Naive thymus-derived CD4-positive, alpha-beta T cell (primary cell): ENCODE results near the gene EEF1AKMT4. TPM values are rescaled to one million over a fixed set of nuclear protein-coding genes. Genes with fewer than 3 reads are reported as not detected.

Source experiments
- ATAC-seq: fragments of 150-1000 bp; cut with Tn5 transposase; 2 replicates; pipeline ENCODE4 v1.10.0; 2021; ENCODE audit warnings: mild to moderate bottlenecking, moderate library complexity
- CTCF ChIA-PET: fragments of 350-600 bp; sonication (Branson Sonifier 250); formaldehyde crosslinking; loops from one replicate; lab custom pipeline; 2021; ENCODE audit warnings: antibody characterized with exemption; lab: Charles Lee
- POLR2A ChIA-PET: fragments of 350-600 bp; sonication (Branson Sonifier 250); formaldehyde crosslinking; loops from one replicate; lab custom pipeline; 2021; ENCODE audit warnings: antibody characterized with exemption, inconsistent platforms; lab: Charles Lee
- DNase-seq, 9 donors: peaks; one replicate each; pipeline versions ENCODE4 v3.0.0 to v3.0.0-alpha.2; 2020 to 2022; ENCODE audit warnings: mixed read lengths in 1 of 9
- H3K27ac ChIP-seq: one replicate; pipeline ENCODE4 v1.7.0; 2013; ENCODE audit warnings: mild to moderate bottlenecking, low read depth, low read length, moderate library complexity
- H3K27me3 ChIP-seq, 2 donors: one replicate each; pipeline ENCODE4 v1.7.0; 2013; ENCODE audit warnings: low read length in 2 of 2, mild to moderate bottlenecking in 2 of 2, moderate library complexity in 2 of 2; ENCODE audit not compliant: control insufficient read depth in 2 of 2, insufficient read depth in 2 of 2
- H3K36me3 ChIP-seq, 3 experiments: 1 replicate in 2 of 3; 2 replicates in 1 of 3; pipeline ENCODE4 v1.7.0; 2013; ENCODE audit warnings: low read length in 3 of 3, mild to moderate bottlenecking in 3 of 3, moderate library complexity in 1 of 3; ENCODE audit not compliant: insufficient read depth in 3 of 3, control insufficient read depth in 2 of 3
- H3K4me1 ChIP-seq, 2 donors: one replicate each; pipeline ENCODE4 v1.7.0; 2013; ENCODE audit warnings: low read length in 2 of 2, mild to moderate bottlenecking in 2 of 2, moderate library complexity in 1 of 2; ENCODE audit not compliant: control insufficient read depth in 2 of 2, insufficient read depth in 2 of 2
- H3K4me3 ChIP-seq: 2 replicates; pipeline ENCODE4 v1.7.0; 2013; ENCODE audit warnings: mild to moderate bottlenecking, low read length
- H3K9me3 ChIP-seq, 3 experiments: 1 replicate in 2 of 3; 2 replicates in 1 of 3; pipeline ENCODE4 v1.7.0; 2013; ENCODE audit warnings: low read length in 3 of 3; ENCODE audit not compliant: control insufficient read depth in 2 of 3
- H3K27ac Mint-ChIP-seq, 9 donors: one replicate each; pipeline ENCODE4 v1.8.0; 2020 to 2022; ENCODE audit warnings: mixed read lengths in 9 of 9, mild to moderate bottlenecking in 8 of 9, moderate library complexity in 5 of 9, inconsistent platforms in 2 of 9
- H3K27me3 Mint-ChIP-seq, 5 donors: one replicate each; pipeline ENCODE4 v1.8.0; 2021 to 2022; ENCODE audit warnings: mixed read lengths in 5 of 5, mild to moderate bottlenecking in 1 of 5
- H3K36me3 Mint-ChIP-seq, 5 donors: one replicate each; pipeline ENCODE4 v1.8.0; 2020 to 2022; ENCODE audit warnings: mixed read lengths in 5 of 5, mild to moderate bottlenecking in 3 of 5, inconsistent platforms in 1 of 5
- H3K4me1 Mint-ChIP-seq, 7 donors: one replicate each; pipeline ENCODE4 v1.8.0; 2020 to 2022; ENCODE audit warnings: mixed read lengths in 7 of 7, mild to moderate bottlenecking in 3 of 7, inconsistent platforms in 1 of 7
- H3K4me3 Mint-ChIP-seq, 10 donors: one replicate each; pipeline ENCODE4 v1.8.0; 2020 to 2022; ENCODE audit warnings: mild to moderate bottlenecking in 10 of 10, mixed read lengths in 10 of 10, moderate library complexity in 6 of 10, inconsistent platforms in 2 of 10
- H3K9me3 Mint-ChIP-seq, 11 donors: one replicate each; pipeline ENCODE4 v1.8.0; 2020 to 2022; ENCODE audit warnings: mixed read lengths in 11 of 11, mild to moderate bottlenecking in 4 of 11, inconsistent platforms in 1 of 11, moderate library complexity in 1 of 11
- intact Hi-C, 2 donors: fragments of 100-400 bp; cut with micrococcal nuclease; formaldehyde crosslinking; loops; one replicate each; pipeline ENCODE4 v1.15.1; 2023
- polyA plus RNA-seq, 2 donors: library from polyadenylated mRNA; unstranded; fragments of 300-500 nt; fragmentation: Illumina TruSeq; gene quantifications; one replicate each; pipeline ENCODE4 v1.2.3, GENCODE V29; 2021
- total RNA-seq, 6 experiments: library from RNA in 5 of 6; stranded (reverse) in 5 of 6; gene quantifications; 1 replicate in 5 of 6; 2 replicates in 1 of 6; pipeline ENCODE4 v1.2.3 and lab custom pipeline; 2021 to 2026

Gene EEF1AKMT4
- total and polyA plus RNA-seq, 7 experiments from 2014 or later: 0.27 to 6.6 (median 2.3) TPM

- CTCF ChIA-PET: no interaction called here
- Mint-ChIP-seq H3K9me3 (no peaks in the 10 kb centered on the region), H3K4me1 (no peaks in the 10 kb centered on the region), H3K36me3 (no peaks in the 10 kb centered on the region), H3K27me3 (peaks cover 6 to 23% (median 9%) of the 10 kb centered on the region in 5 donors), H3K4me3 (no peak overlapping the region), H3K27ac (no peak overlapping the region)
- intact Hi-C loops: no loop called here
- H3K4me3 ChIP-seq: no peak overlapping the region
- no peaks in the 10 kb centered on the region for H3K4me1 ChIP-seq
- peaks cover 0 to 3% of the 10 kb centered on the region in 2 donors for H3K27me3 ChIP-seq
- no peaks in the 10 kb centered on the region for H3K9me3 ChIP-seq
- no peak for DNase-seq
- ATAC-seq: no peak
- POLR2A ChIA-PET: no interaction called here
- no peak overlapping the region for H3K27ac ChIP-seq
- H3K36me3 ChIP-seq: no peaks in the 10 kb centered on the region
Observed at GRCh38 chr3:184218814-184219213, 30.7 kb upstream of the EEF1AKMT4 start.

GRCh38 chr3:184222521-184222920 is 27.0 kb upstream of the EEF1AKMT4 start:
- no peak for DNase-seq
- H3K4me3 Mint-ChIP-seq: no peak overlapping the region
- H3K27me3 ChIP-seq: peaks cover 0 to 3% of the 10 kb centered on the region in 2 donors
- H3K4me1 Mint-ChIP-seq: no peaks in the 10 kb centered on the region
- no peaks in the 10 kb centered on the region for H3K9me3 Mint-ChIP-seq
- H3K4me1 ChIP-seq: no peaks in the 10 kb centered on the region
- no peak for ATAC-seq
- ChIA-PET POLR2A (no interaction called here), CTCF (no interaction called here)
- peaks cover 15 to 45% (median 26%) of the 10 kb centered on the region in 5 donors for H3K27me3 Mint-ChIP-seq
- intact Hi-C loops: no loop called here
- H3K4me3 ChIP-seq: no peak overlapping the region
- no peaks in the 10 kb centered on the region for H3K36me3 ChIP-seq
- H3K36me3 Mint-ChIP-seq: no peaks in the 10 kb centered on the region
- no peak overlapping the region for H3K27ac ChIP-seq
- H3K9me3 ChIP-seq: no peaks in the 10 kb centered on the region
- H3K27ac Mint-ChIP-seq: no peak overlapping the region

GRCh38 chr3:184223946-184224345 is 25.5 kb upstream of the EEF1AKMT4 start:
- no peak for DNase-seq
- intact Hi-C loops: no loop called here
- Mint-ChIP-seq H3K27ac (no peak overlapping the region), H3K27me3 (peaks cover 26 to 53% (median 40%) of the 10 kb centered on the region in 5 donors), H3K9me3 (no peaks in the 10 kb centered on the region), H3K36me3 (no peaks in the 10 kb centered on the region), H3K4me3 (no peak overlapping the region), H3K4me1 (peaks cover 0 to 6% (median 0%) of the 10 kb centered on the region in 7 donors)
- H3K36me3 ChIP-seq: no peaks in the 10 kb centered on the region
- peaks cover 0 to 5% of the 10 kb centered on the region in 2 donors for H3K4me1 ChIP-seq
- no peak overlapping the region for H3K27ac ChIP-seq
- ChIA-PET CTCF (no interaction called here), POLR2A (no interaction called here)
- H3K27me3 ChIP-seq: peaks cover 3 to 5% of the 10 kb centered on the region in 2 donors
- no peak for ATAC-seq
- H3K4me3 ChIP-seq: no peak overlapping the region
- no peaks in the 10 kb centered on the region for H3K9me3 ChIP-seq

GRCh38 chr3:184227481-184227935 is 22.0 kb upstream of the EEF1AKMT4 start:
- Histone ChIP-seq H3K4me3 (no peak overlapping the region), H3K9me3 (no peaks in the 10 kb centered on the region), H3K4me1 (peaks cover 0 to 5% of the 10 kb centered on the region in 2 donors), H3K27ac (no peak overlapping the region), H3K36me3 (no peaks in the 10 kb centered on the region), H3K27me3 (peaks cover 4 to 17% of the 10 kb centered on the region in 2 donors)
- ChIA-PET CTCF (interaction anchor here (0.6 to 3.5 kb wide), 8 partner anchors 10 to 331 kb away, joined by 3 to 40 read pairs (median 4); partner anchors contain the start of gene EEF1AKMT4), POLR2A (interaction anchor here (1.7 kb wide), 1 partner anchor 12 kb away, joined by 3 read pairs; no protein-coding TSS in a partner anchor)
- Mint-ChIP-seq H3K9me3 (no peaks in the 10 kb centered on the region), H3K27me3 (peaks cover 40 to 63% (median 56%) of the 10 kb centered on the region in 5 donors), H3K4me1 (peaks cover 8 to 14% (median 10%) of the 10 kb centered on the region in 7 donors), H3K4me3 (peak overlapping the region in 2 of 10 donors; percentile 42 to 80), H3K36me3 (no peaks in the 10 kb centered on the region), H3K27ac (no peak overlapping the region)
- intact Hi-C loops: loop anchor here (1.0 to 5.0 kb wide), 5 partner anchors 23 to 317 kb away; partner anchors contain the start of genes ABCF3 (in 1 of the 2) and CAMK2N2 (in 1 of the 2)
- DNase-seq: peak; percentile 27 to 59 (median 47)
- peak; percentile 48 for ATAC-seq

- no peak for DNase-seq
- ChIA-PET POLR2A (no interaction called here), CTCF (interaction anchor here (0.6 to 3.5 kb wide), 6 partner anchors 9 to 30 kb away, joined by 3 to 40 read pairs (median 4); partner anchors contain the start of gene EEF1AKMT4)
- Mint-ChIP-seq H3K9me3 (no peaks in the 10 kb centered on the region), H3K27me3 (peaks cover 46 to 65% (median 62%) of the 10 kb centered on the region in 5 donors), H3K4me3 (peak overlapping the region; percentile 41 to 82 (median 73)), H3K27ac (no peak overlapping the region), H3K36me3 (no peaks in the 10 kb centered on the region), H3K4me1 (peaks cover 8 to 14% (median 10%) of the 10 kb centered on the region in 7 donors)
- H3K4me1 ChIP-seq: peaks cover 0 to 5% of the 10 kb centered on the region in 2 donors
- no peaks in the 10 kb centered on the region for H3K36me3 ChIP-seq
- intact Hi-C loops: loop anchor here (1.0 to 5.0 kb wide), 4 partner anchors 34 to 93 kb away; partner anchors contain the start of genes ABCF3 (in 1 of the 2), CAMK2N2 (in 1 of the 2), EIF2B5 (in 1 of the 2) and PSMD2 (in 1 of the 2)
- H3K4me3 ChIP-seq: no peak overlapping the region
- H3K27ac ChIP-seq: no peak overlapping the region
- peaks cover 4 to 17% of the 10 kb centered on the region in 2 donors for H3K27me3 ChIP-seq
- H3K9me3 ChIP-seq: no peaks in the 10 kb centered on the region
- no peak for ATAC-seq
Observed at GRCh38 chr3:184228376-184229137, 20.9 kb upstream of the EEF1AKMT4 start.

GRCh38 chr3:184229394-184230080 is 19.9 kb upstream of the EEF1AKMT4 start, which contains the start of gene VWA5B2:
TSS of gene VWA5B2 (plus strand) at chr3:184229585. CDS start at chr3:184230529, 944 bp downstream.
- Mint-ChIP-seq H3K4me3 (peak within 1 kb of the TSS; percentile 41 to 82 (median 74)), H3K9me3 (no peaks in the 10 kb centered on the region), H3K27ac (no peak within 1 kb of the TSS), H3K36me3 (no peaks in the 10 kb centered on the region), H3K4me1 (peaks cover 8 to 14% (median 10%) of the 10 kb centered on the region in 7 donors), H3K27me3 (peaks cover 46 to 65% (median 57%) of the 10 kb centered on the region in 5 donors)
- ATAC-seq (peak; percentile 96), DNase-seq (peak; percentile 58 to 72 (median 66))
- ChIA-PET POLR2A (no interaction called here), CTCF (interaction anchor here (0.6 to 3.5 kb wide), 3 partner anchors 17 to 22 kb away, joined by 4 to 40 read pairs (median 4); partner anchors contain the start of gene EEF1AKMT4)
- no peaks in the 10 kb centered on the region for H3K9me3 ChIP-seq
- intact Hi-C loops: loop anchor here (1.0 to 5.0 kb wide), 4 partner anchors 33 to 94 kb away; partner anchors contain the start of genes ABCF3 (in 1 of the 2), CAMK2N2 (in 1 of the 2), EIF2B5 (in 1 of the 2) and PSMD2 (in 1 of the 2)
- H3K36me3 ChIP-seq: no peaks in the 10 kb centered on the region
- H3K4me1 ChIP-seq: peaks cover 0 to 5% of the 10 kb centered on the region in 2 donors
- no peak within 1 kb of the TSS for H3K27ac ChIP-seq
- peaks cover 4 to 17% of the 10 kb centered on the region in 2 donors for H3K27me3 ChIP-seq
- peak within 1 kb of the TSS; percentile 58 for H3K4me3 ChIP-seq
